ENCODE data around the gene KIAA1328. TPM values are rescaled to one million over a fixed set of nuclear protein-coding genes. Genes with fewer than 3 reads are reported as not detected.

Gene KIAA1328
- total and polyA plus RNA-seq, 8 donors = 2.1 to 5.2 (median 3.6) TPM

DNA sequence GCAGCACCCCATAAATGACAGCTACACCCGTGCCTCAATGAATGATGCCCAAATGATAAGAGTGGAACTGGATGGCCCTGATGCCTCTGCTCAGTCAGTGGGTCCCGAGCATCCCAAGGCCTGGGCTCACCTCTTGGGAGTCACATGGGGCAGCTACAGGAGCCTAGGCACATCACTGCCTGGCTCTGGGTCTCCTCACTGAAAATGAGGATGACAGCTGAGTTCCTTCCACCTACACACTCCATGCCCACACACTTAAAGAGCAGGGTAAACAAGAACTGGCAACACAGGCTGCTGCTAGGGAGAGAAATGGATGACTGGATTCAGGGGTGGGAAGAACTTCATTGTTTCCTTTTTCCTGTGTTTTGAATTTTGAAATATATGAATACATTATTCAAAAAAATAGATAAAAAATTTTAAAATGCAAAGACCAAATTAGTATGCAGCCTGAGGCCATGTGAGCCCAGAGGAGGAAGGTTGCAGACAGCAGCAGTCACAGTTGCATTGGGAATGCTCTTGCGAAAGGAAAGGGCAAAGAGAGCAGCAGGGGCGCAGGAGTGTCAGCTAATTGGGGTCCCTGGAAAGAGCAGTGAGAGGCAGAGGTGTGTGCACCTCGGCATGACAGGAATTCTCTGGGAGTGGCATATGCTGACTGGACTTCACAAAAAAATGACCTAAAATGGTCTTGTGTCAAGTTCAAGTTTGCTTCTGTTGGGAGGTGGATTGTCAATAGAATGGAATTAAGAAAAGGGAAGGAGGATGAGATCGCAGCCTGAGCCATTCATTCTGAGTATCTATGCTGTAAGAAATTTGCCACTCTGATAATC, 409.6 kb downstream of the KIAA1328 start:
- no peak overlapping the region for H3K4me3 ChIP-seq
- H3K9me3 ChIP-seq = no peaks in the 10 kb centered on the region
- FAIRE-seq (no peak), ATAC-seq (no peak), DNase-seq (no peak)
- 84 to 87% methylated on average over 6 of the region's 6 CpGs for WGBS, 2 donors
- no peaks in the 10 kb centered on the region for H3K4me1 ChIP-seq
- TF ChIP-seq, protein P1, sequence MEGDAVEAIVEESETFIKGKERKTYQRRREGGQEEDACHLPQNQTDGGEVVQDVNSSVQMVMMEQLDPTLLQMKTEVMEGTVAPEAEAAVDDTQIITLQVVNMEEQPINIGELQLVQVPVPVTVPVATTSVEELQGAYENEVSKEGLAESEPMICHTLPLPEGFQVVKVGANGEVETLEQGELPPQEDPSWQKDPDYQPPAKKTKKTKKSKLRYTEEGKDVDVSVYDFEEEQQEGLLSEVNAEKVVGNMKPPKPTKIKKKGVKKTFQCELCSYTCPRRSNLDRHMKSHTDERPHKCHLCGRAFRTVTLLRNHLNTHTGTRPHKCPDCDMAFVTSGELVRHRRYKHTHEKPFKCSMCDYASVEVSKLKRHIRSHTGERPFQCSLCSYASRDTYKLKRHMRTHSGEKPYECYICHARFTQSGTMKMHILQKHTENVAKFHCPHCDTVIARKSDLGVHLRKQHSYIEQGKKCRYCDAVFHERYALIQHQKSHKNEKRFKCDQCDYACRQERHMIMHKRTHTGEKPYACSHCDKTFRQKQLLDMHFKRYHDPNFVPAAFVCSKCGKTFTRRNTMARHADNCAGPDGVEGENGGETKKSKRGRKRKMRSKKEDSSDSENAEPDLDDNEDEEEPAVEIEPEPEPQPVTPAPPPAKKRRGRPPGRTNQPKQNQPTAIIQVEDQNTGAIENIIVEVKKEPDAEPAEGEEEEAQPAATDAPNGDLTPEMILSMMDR (IDR thresholded peaks at IDR 0.05) = no peak
- H3K27ac ChIP-seq = no peak overlapping the region
- H3K36me3 ChIP-seq = no peaks in the 10 kb centered on the region
- no peaks in the 10 kb centered on the region for H3K27me3 ChIP-seq
- intact Hi-C loops (cut with DNase I) = no loop called here

DNA sequence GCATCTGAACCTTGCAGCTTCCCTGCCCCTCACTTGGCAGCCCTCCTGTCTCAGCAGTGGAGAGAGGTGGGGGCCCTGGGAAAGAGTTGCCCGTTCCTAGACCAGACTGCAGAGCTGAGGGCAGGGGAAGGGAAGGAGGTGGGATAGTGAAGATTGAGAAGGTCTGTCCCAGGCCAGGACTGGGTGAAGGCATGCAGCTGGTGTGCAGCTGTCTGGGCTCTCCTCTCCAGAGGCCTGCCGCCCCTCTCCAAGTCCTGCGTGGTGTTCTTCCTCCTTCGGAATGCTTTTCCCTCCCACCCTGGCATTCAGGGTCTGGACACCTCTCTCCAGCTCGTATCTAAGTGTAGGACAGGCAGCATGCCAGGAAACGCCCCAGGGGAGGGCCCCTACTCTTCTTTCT, 413.2 kb downstream of the KIAA1328 start:
- TF ChIP-seq, protein P1 (IDR thresholded peaks at IDR 0.05) = no peak
- ATAC-seq (no peak), FAIRE-seq (no peak), DNase-seq (no peak)
- Histone ChIP-seq H3K36me3 (no peaks in the 10 kb centered on the region), H3K4me1 (no peaks in the 10 kb centered on the region), H3K27ac (no peak overlapping the region), H3K9me3 (no peaks in the 10 kb centered on the region), H3K27me3 (no peaks in the 10 kb centered on the region), H3K4me3 (no peak overlapping the region)
- 73 to 76% methylated on average over 6 of the region's 6 CpGs for WGBS, 2 donors
- intact Hi-C loops (cut with DNase I) = no loop called here

DNA sequence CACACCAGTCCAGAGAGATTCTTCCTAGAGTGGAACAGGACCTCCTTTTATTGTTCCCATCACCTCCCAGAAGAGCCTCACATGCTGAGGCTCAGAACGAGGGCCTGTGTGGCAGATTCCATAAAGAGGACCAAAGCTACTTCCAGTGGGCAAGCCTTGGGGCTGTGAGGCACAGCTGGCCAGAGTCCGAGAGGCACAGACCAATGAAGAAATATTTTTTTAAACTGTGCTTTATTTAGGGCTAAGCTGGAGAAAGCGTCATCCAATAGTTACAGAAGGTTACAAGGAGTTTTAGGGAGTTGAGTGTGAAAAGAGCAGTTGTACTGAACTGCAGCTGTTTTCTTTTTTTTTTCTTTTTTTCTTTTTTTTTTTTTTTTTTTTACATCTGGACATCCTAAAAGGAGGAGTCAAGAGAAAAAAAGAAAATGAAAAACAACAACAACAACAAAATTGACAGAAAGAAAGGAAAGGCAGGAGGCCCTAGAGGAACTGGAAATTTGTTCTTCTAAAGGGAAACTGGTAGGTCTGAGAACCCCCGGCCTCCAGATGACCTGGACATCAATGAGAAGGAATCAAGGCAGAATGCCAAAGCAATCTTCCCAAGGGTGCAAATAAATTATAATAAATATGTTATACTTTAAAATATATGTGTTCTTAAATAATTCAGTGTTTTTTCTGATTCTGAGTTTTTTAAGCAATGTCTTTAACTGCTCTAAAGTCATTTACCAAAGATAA, 414.1 kb downstream of the KIAA1328 start:
- TF ChIP-seq, protein P1 (IDR thresholded peaks at IDR 0.05) = no peak
- H3K9me3 ChIP-seq = no peaks in the 10 kb centered on the region
- DNase-seq = no peak
- no peak overlapping the region for H3K27ac ChIP-seq
- WGBS, 2 donors = 88 to 90% methylated on average over 4 of the region's 4 CpGs
- FAIRE-seq = no peak
- H3K4me3 ChIP-seq = no peak overlapping the region
- intact Hi-C loops (cut with DNase I) = no loop called here
- no peaks in the 10 kb centered on the region for H3K4me1 ChIP-seq
- ATAC-seq = no peak
- H3K36me3 ChIP-seq = no peaks in the 10 kb centered on the region
- no peaks in the 10 kb centered on the region for H3K27me3 ChIP-seq

DNA sequence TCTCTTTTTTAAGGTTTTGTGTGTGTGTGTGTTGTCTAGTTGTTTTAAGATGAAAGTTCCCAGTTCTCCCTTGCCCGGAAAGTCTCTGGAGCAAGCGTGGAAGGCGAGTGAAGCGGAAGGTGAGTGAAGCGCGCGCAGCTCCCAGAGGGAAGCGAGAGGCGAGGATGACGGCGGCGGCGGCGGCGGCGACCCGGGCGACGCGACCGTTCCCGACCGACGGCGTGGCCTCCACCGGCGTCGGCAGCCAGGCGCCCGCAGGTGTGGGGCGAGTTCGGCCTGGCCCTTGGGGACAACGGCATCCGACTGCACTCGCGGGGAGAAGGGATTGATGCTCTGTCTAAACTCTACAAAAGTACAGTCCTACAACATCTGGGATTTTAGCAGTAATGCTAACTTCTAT, 414.8 kb downstream of the KIAA1328 start:
- intact Hi-C loops (cut with DNase I) = no loop called here

More for the DNA sequence above, 414.8 kb downstream of the KIAA1328 start:
- H3K9me3 ChIP-seq = no peaks in the 10 kb centered on the region
- TF ChIP-seq, protein P1 (IDR thresholded peaks at IDR 0.05) = no peak
- H3K4me1 ChIP-seq = no peaks in the 10 kb centered on the region
- no peak overlapping the region for H3K4me3 ChIP-seq
- 60 to 61% methylated on average over 36 of the region's 36 CpGs for WGBS, 2 donors
- DNase-seq (no peak), FAIRE-seq (no peak), ATAC-seq (no peak)
- no peak overlapping the region for H3K27ac ChIP-seq
- no peaks in the 10 kb centered on the region for H3K36me3 ChIP-seq
- H3K27me3 ChIP-seq = no peaks in the 10 kb centered on the region
